Measurements from ENCODE around the gene RNF40. TPM values are rescaled to one million over a fixed set of nuclear protein-coding genes. Genes with fewer than 3 reads are reported as not detected.
A peak's percentile ranks its signal among the peaks of the same experiment; 100 is the strongest.
"Not testable (repeated sequence)": the region's sequence is repeated elsewhere in the genome, so short reads cannot be mapped to it uniquely, and the experiment has no call there.

RNF40 gene
- total RNA-seq, 1 experiment from 2014 or later: 85.0 TPM

- H3K27ac Mint-ChIP-seq (ENCODE audit: low read depth, unreplicated experiment): no peak overlapping the region
Observed at GRCh38 chr16:30808146-30808545, 46.0 kb downstream of the RNF40 start.

GRCh38 chr16:30808890-30809426 lies 46.8 kb downstream of the RNF40 start:
- CTCF ChIA-PET; POLR2A ChIA-PET; H3K4me1 Mint-ChIP-seq (ENCODE audit: insufficient read depth, unreplicated experiment); BruUV-seq (replicated peaks); H3K27me3 Mint-ChIP-seq (ENCODE audit: insufficient read depth, unreplicated experiment); H3K36me3 Mint-ChIP-seq (ENCODE audit: insufficient read depth, unreplicated experiment); DNase-seq (ENCODE audit: unreplicated experiment); H3K9me3 Mint-ChIP-seq (ENCODE audit: unreplicated experiment); H3K4me3 Mint-ChIP-seq (ENCODE audit: unreplicated experiment); intact Hi-C loops (cut with micrococcal nuclease); H3K27ac Mint-ChIP-seq (ENCODE audit: low read depth, unreplicated experiment): not testable (repeated sequence)

More at GRCh38 chr16:30808146-30808545, 46.0 kb downstream of the RNF40 start:
- POLR2A ChIA-PET: interaction anchor here (0.6 to 4.3 kb wide), 2 partner anchors 13 to 105 kb away, joined by 3 to 45 read pairs; no protein-coding TSS in a partner anchor
- H3K27me3 Mint-ChIP-seq (ENCODE audit: insufficient read depth, unreplicated experiment): no peaks in the 10 kb centered on the region
- no TSS peak for BruUV-seq (replicated peaks)
- intact Hi-C loops (cut with micrococcal nuclease): no loop called here
- no peak overlapping the region for H3K4me3 Mint-ChIP-seq (ENCODE audit: unreplicated experiment)
- H3K9me3 Mint-ChIP-seq (ENCODE audit: unreplicated experiment): no peaks in the 10 kb centered on the region
- no peak for DNase-seq (ENCODE audit: unreplicated experiment)
- TF ChIP-seq CTCF (IDR thresholded peaks at IDR 0.05; ENCODE audit: unreplicated experiment): no peak
- CTCF ChIA-PET: interaction anchor here (0.6 to 1.8 kb wide), 4 partner anchors 30 to 1049 kb away, joined by 3 to 6 read pairs (median 4); no protein-coding TSS in a partner anchor
- H3K4me1 Mint-ChIP-seq (ENCODE audit: insufficient read depth, unreplicated experiment): peaks cover 10% of the 10 kb centered on the region
- H3K36me3 Mint-ChIP-seq (ENCODE audit: insufficient read depth, unreplicated experiment): no peaks in the 10 kb centered on the region

GRCh38 chr16:30809675-30810074 lies 47.6 kb downstream of the RNF40 start:
- DNase-seq (ENCODE audit: unreplicated experiment); H3K9me3 Mint-ChIP-seq (ENCODE audit: unreplicated experiment); H3K36me3 Mint-ChIP-seq (ENCODE audit: insufficient read depth, unreplicated experiment); H3K27me3 Mint-ChIP-seq (ENCODE audit: insufficient read depth, unreplicated experiment); H3K27ac Mint-ChIP-seq (ENCODE audit: low read depth, unreplicated experiment); H3K4me3 Mint-ChIP-seq (ENCODE audit: unreplicated experiment); BruUV-seq (replicated peaks); H3K4me1 Mint-ChIP-seq (ENCODE audit: insufficient read depth, unreplicated experiment); POLR2A ChIA-PET: not testable (repeated sequence)
- CTCF ChIA-PET: interaction anchor here (0.7 to 1.6 kb wide), 2 partner anchors 51 to 92 kb away, joined by 3 to 5 read pairs; no protein-coding TSS in a partner anchor
- intact Hi-C loops (cut with micrococcal nuclease): loop anchor here (5.0 kb wide), 1 partner anchor 32 kb away; no protein-coding TSS in a partner anchor

GRCh38 chr16:30813821-30814189 lies 51.7 kb downstream of the RNF40 start:
- H3K4me3 Mint-ChIP-seq (ENCODE audit: unreplicated experiment): peak overlapping the region; percentile 77
- H3K36me3 Mint-ChIP-seq (ENCODE audit: insufficient read depth, unreplicated experiment): no peaks in the 10 kb centered on the region
- no peak for DNase-seq (ENCODE audit: unreplicated experiment)
- no peaks in the 10 kb centered on the region for H3K4me1 Mint-ChIP-seq (ENCODE audit: insufficient read depth, unreplicated experiment)
- H3K27me3 Mint-ChIP-seq (ENCODE audit: insufficient read depth, unreplicated experiment): no peaks in the 10 kb centered on the region
- ChIA-PET POLR2A (interaction anchor here (0.7 to 2.5 kb wide), 17 partner anchors 8 to 376 kb away, joined by 3 to 42 read pairs (median 6); partner anchors contain the start of genes PHKG2 and ZNF629), CTCF (interaction anchor here (0.6 to 3.8 kb wide), 21 partner anchors 9 to 1059 kb away, joined by 3 to 47 read pairs (median 5); no protein-coding TSS in a partner anchor)
- TF ChIP-seq CTCF (IDR thresholded peaks at IDR 0.05; ENCODE audit: unreplicated experiment): no peak
- H3K27ac Mint-ChIP-seq (ENCODE audit: low read depth, unreplicated experiment): no peak overlapping the region
- no TSS peak for BruUV-seq (replicated peaks)
- intact Hi-C loops (cut with micrococcal nuclease): loop anchor here (5.0 kb wide), 1 partner anchor 37 kb away; no protein-coding TSS in a partner anchor
- no peaks in the 10 kb centered on the region for H3K9me3 Mint-ChIP-seq (ENCODE audit: unreplicated experiment)

- H3K9me3 Mint-ChIP-seq (ENCODE audit: unreplicated experiment): no peaks in the 10 kb centered on the region
- no peak overlapping the region for H3K27ac Mint-ChIP-seq (ENCODE audit: low read depth, unreplicated experiment)
- POLR2A ChIA-PET: interaction anchor here (1.2 to 1.7 kb wide), 2 partner anchors 11 to 28 kb away, joined by 3 to 4 read pairs; no protein-coding TSS in a partner anchor
- H3K4me1 Mint-ChIP-seq (ENCODE audit: insufficient read depth, unreplicated experiment): no peaks in the 10 kb centered on the region
- intact Hi-C loops (cut with micrococcal nuclease): no loop called here
- no peaks in the 10 kb centered on the region for H3K36me3 Mint-ChIP-seq (ENCODE audit: insufficient read depth, unreplicated experiment)
- no peak for DNase-seq (ENCODE audit: unreplicated experiment)
- no peak for TF ChIP-seq CTCF (IDR thresholded peaks at IDR 0.05; ENCODE audit: unreplicated experiment)
- BruUV-seq (replicated peaks): no TSS peak
- H3K4me3 Mint-ChIP-seq (ENCODE audit: unreplicated experiment): no peak overlapping the region
- no peaks in the 10 kb centered on the region for H3K27me3 Mint-ChIP-seq (ENCODE audit: insufficient read depth, unreplicated experiment)
- CTCF ChIA-PET: interaction anchor here (0.7 to 3.8 kb wide), 3 partner anchors 12 to 31 kb away, joined by 3 to 47 read pairs (median 28); no protein-coding TSS in a partner anchor
Observed at GRCh38 chr16:30816769-30817168, 54.6 kb downstream of the RNF40 start.

Data from MCF 10A (cell line).